HEK293 (cell line): Measurements from ENCODE around the gene DNMT3B.

ENCODE experiments used
- CTCF ChIA-PET: fragments of 350-600 bp; formaldehyde crosslinking; extraction: SDS; loops from one replicate; lab custom pipeline; 2021; ENCODE audit warnings: antibody characterized with exemption; lab: Yijun Ruan, JAX
- POLR2A ChIA-PET: fragments of 300-600 bp; formaldehyde crosslinking; extraction: SDS; loops from one replicate; lab custom pipeline; 2020; ENCODE audit warnings: antibody characterized with exemption, inconsistent platforms; lab: Yijun Ruan, JAX
- H3K27ac ChIP-seq: fragments of 200-500 bp; sonication (Bioruptor generic); 2 replicates; pipeline ENCODE4 v1.5.1; 2014; ENCODE audit warnings: low read depth, low read length, control low read depth, inconsistent platforms; ENCODE audit errors: extremely low read depth
- H3K36me3 ChIP-seq, 2 experiments: fragments of 200-500 bp in 1 of 2; sonication (Bioruptor generic) in 1 of 2; 1 replicate in 1 of 2; 2 replicates in 1 of 2; pipeline ENCODE4 v1.5.1; 2014 to 2017; ENCODE audit warnings: inconsistent platforms in 2 of 2, low read length in 2 of 2; ENCODE audit not compliant: control insufficient read depth in 2 of 2, insufficient read depth in 1 of 2
- H3K4me1 ChIP-seq: fragments of 200-500 bp; sonication (Bioruptor generic); 2 replicates; pipeline ENCODE4 v1.5.1; 2014; ENCODE audit warnings: mild to moderate bottlenecking, low read length, inconsistent platforms; ENCODE audit not compliant: control insufficient read depth, insufficient read depth
- H3K4me3 ChIP-seq: 2 replicates; pipeline ENCODE4 v1.5.1; 2011; ENCODE audit warnings: low read depth, mild to moderate bottlenecking, control low read depth, low read length, moderate library complexity
- H3K9me3 ChIP-seq: fragments of 200-500 bp; sonication (Bioruptor generic); 2 replicates; pipeline ENCODE4 v1.5.1; 2014; ENCODE audit warnings: low read depth, low read length, inconsistent platforms; ENCODE audit not compliant: control insufficient read depth, insufficient read depth
- GLIS2 ChIP-seq: fragments of 450-650 bp; formaldehyde crosslinking; IDR thresholded peaks from 2 replicates; pipeline ENCODE4 v1.5.1; 2016; ENCODE audit warnings: missing biosample characterization, missing genetic modification characterization
- KLF9 ChIP-seq: fragments of 450-650 bp; formaldehyde crosslinking; IDR thresholded peaks from 2 replicates; pipeline ENCODE4 v1.5.1; 2016; ENCODE audit warnings: missing biosample characterization, missing genetic modification characterization, low read depth
- PATZ1 ChIP-seq: fragments of 450-650 bp; formaldehyde crosslinking; IDR thresholded peaks from 2 replicates; pipeline ENCODE4 v1.5.1; 2016; ENCODE audit warnings: missing biosample characterization, missing genetic modification characterization
- TSHZ1 ChIP-seq: fragments of 450-650 bp; formaldehyde crosslinking; IDR thresholded peaks from 2 replicates; pipeline ENCODE4 v1.5.1; 2016; ENCODE audit warnings: missing biosample characterization, missing genetic modification characterization, borderline replicate concordance
- ZBTB17 ChIP-seq: fragments of 450-650 bp; formaldehyde crosslinking; IDR thresholded peaks from 2 replicates; pipeline ENCODE4 v1.5.1; 2016; ENCODE audit warnings: missing biosample characterization, missing genetic modification characterization
- ZBTB49 ChIP-seq: fragments of 450-650 bp; formaldehyde crosslinking; IDR thresholded peaks from 2 replicates; pipeline ENCODE4 v1.5.1; 2016; ENCODE audit warnings: missing biosample characterization, missing genetic modification characterization, low read depth
- ZFHX2 ChIP-seq: fragments of 450-650 bp; formaldehyde crosslinking; conservative IDR thresholded peaks from 2 replicates; pipeline ENCODE4 v1.5.1; 2016; ENCODE audit warnings: missing biosample characterization, missing genetic modification characterization
- ZFP37 ChIP-seq: fragments of 450-650 bp; formaldehyde crosslinking; IDR thresholded peaks from 2 replicates; pipeline ENCODE4 v1.5.1; 2016; ENCODE audit warnings: missing biosample characterization, missing genetic modification characterization
- ZNF174 ChIP-seq: fragments of 450-650 bp; formaldehyde crosslinking; IDR thresholded peaks from 2 replicates; pipeline ENCODE4 v1.5.0; 2017; ENCODE audit warnings: missing biosample characterization, mild to moderate bottlenecking, missing genetic modification characterization
- ZNF2 ChIP-seq: fragments of 450-650 bp; formaldehyde crosslinking; IDR thresholded peaks from 2 replicates; pipeline ENCODE4 v1.5.1; 2016; ENCODE audit warnings: missing biosample characterization, missing genetic modification characterization
- ZNF202 ChIP-seq: fragments of 450-650 bp; formaldehyde crosslinking; IDR thresholded peaks from 2 replicates; pipeline ENCODE4 v1.5.1; 2016; ENCODE audit warnings: missing biosample characterization, missing genetic modification characterization, borderline replicate concordance
- ZNF23 ChIP-seq: fragments of 450-650 bp; formaldehyde crosslinking; IDR thresholded peaks from 2 replicates; pipeline ENCODE4 v1.5.1; 2016; ENCODE audit warnings: missing biosample characterization, missing genetic modification characterization, borderline replicate concordance
- ZNF391 ChIP-seq: fragments of 450-650 bp; formaldehyde crosslinking; IDR thresholded peaks from 2 replicates; pipeline ENCODE4 v1.5.1; 2016; ENCODE audit warnings: low read depth, missing biosample characterization, missing genetic modification characterization, borderline replicate concordance
- ZNF548 ChIP-seq: fragments of 450-650 bp; formaldehyde crosslinking; IDR thresholded peaks from 2 replicates; pipeline ENCODE4 v1.5.1; 2016; ENCODE audit warnings: missing biosample characterization, missing genetic modification characterization
- ZNF600 ChIP-seq: fragments of 450-650 bp; formaldehyde crosslinking; IDR thresholded peaks from 2 replicates; pipeline ENCODE4 v1.5.1; 2016; ENCODE audit warnings: missing biosample characterization, missing genetic modification characterization
- ZNF624 ChIP-seq: fragments of 450-650 bp; formaldehyde crosslinking; IDR thresholded peaks from 2 replicates; pipeline ENCODE4 v1.5.1; 2017; ENCODE audit warnings: missing biosample characterization, missing genetic modification characterization
- ZSCAN4 ChIP-seq: fragments of 450-650 bp; formaldehyde crosslinking; IDR thresholded peaks from 2 replicates; pipeline ENCODE4 v1.5.1; 2017; ENCODE audit warnings: missing biosample characterization, missing genetic modification characterization

The DNMT3B gene

GRCh38 chr20:32819992-32820697 lies 58.0 kb downstream of the DNMT3B start (continued):
- TF ChIP-seq ZSCAN4 (tag by site-specific recombination) (peak; percentile 30; the same call in 1 of the 2 replicates), ZNF202 (tag by site-specific recombination) (no peak), ZNF2 (tag by site-specific recombination) (0 out of 2 replicates have a peak, but pooled peaks have one; percentile 33), TSHZ1 (tag by site-specific recombination) (no peak), ZNF391 (tag by site-specific recombination) (0 out of 2 replicates have a peak, but pooled peaks have one; percentile 31), KLF9 (peak; percentile 81), ZNF548 (tag by site-specific recombination) (no peak), PATZ1 (tag by site-specific recombination) (peak; percentile 68; the same call in 1 of the 2 replicates), GLIS2 (tag by site-specific recombination) (peak; percentile 95), ZBTB17 (tag by site-specific recombination) (peak; percentile 22; the same call in 1 of the 2 replicates), ZNF600 (tag by site-specific recombination) (peak; percentile 38; the same call in 1 of the 2 replicates)

GRCh38 chr20:32820698-32821377 lies 58.7 kb downstream of the DNMT3B start:
- peaks cover 0 to 9% of the 10 kb centered on the region in 2 experiments; a peak in 2 of 3 replicates for H3K36me3 ChIP-seq
- H3K4me1 ChIP-seq, result peaks cover 9% of the 10 kb centered on the region; the same call in 1 of the 2 replicates
- H3K4me3 ChIP-seq, result peak overlapping the region; percentile 97
- no peaks in the 10 kb centered on the region for H3K9me3 ChIP-seq
- TF ChIP-seq ZNF624 (tag by site-specific recombination) (no peak), ZBTB49 (tag by site-specific recombination) (no peak), ZNF23 (no peak), ZNF174 (tag by site-specific recombination) (no peak), PATZ1 (tag by site-specific recombination) (no peak), ZFHX2 (tag by site-specific recombination) (no peak), ZFP37 (no peak)
- TF ChIP-seq, all 188 proteins: peak for 0
- peak overlapping the region; percentile 76; the same call in 1 of the 2 replicates for H3K27ac ChIP-seq
- ChIA-PET CTCF (interaction anchor here (0.6 to 1.3 kb wide), 4 partner anchors 8 to 1295 kb away, joined by 3 to 6 read pairs (median 4); no protein-coding TSS in a partner anchor), POLR2A (interaction anchor here (0.7 kb wide), 3 partner anchors 57 to 557 kb away, joined by 4 to 6 read pairs (median 4); no protein-coding TSS in a partner anchor)
